HG02938 (cell line): ENCODE results near the gene PER3.

Experiments
- ATAC-seq: cut with Tn5 transposase; IDR thresholded peaks from one replicate; pipeline ENCODE4 v1.9.1; 2021; ENCODE audit warnings: mild to moderate bottlenecking, moderate library complexity; ENCODE audit not compliant: unreplicated experiment

The PER3 gene

GRCh38 chr1:7869136-7869920 is 85.2 kb downstream of the PER3 start:
- no peak for ATAC-seq

GRCh38 chr1:7871136-7871535 is 87.0 kb downstream of the PER3 start:
- no peak for ATAC-seq

- no peak for ATAC-seq
Measured at GRCh38 chr1:7873801-7874795, 90.0 kb downstream of the PER3 start.

GRCh38 chr1:7878027-7878426 is 93.9 kb downstream of the PER3 start:
- no peak for ATAC-seq

- no peak for ATAC-seq
Measured at GRCh38 chr1:7879228-7879627, 95.1 kb downstream of the PER3 start.

- no peak for ATAC-seq
Measured at GRCh38 chr1:7884757-7885156, 100.7 kb downstream of the PER3 start.

GRCh38 chr1:7885513-7886404 is 101.7 kb downstream of the PER3 start:
- no peak for ATAC-seq

- ATAC-seq = no peak
Measured at GRCh38 chr1:7886405-7886745, 102.3 kb downstream of the PER3 start.

GRCh38 chr1:7888248-7889081 is 104.4 kb downstream of the PER3 start:
- ATAC-seq = no peak

- ATAC-seq = no peak
Measured at GRCh38 chr1:7890853-7891252, 106.8 kb downstream of the PER3 start.

- ATAC-seq = no peak
Measured at GRCh38 chr1:7891804-7892203, 107.7 kb downstream of the PER3 start.

GRCh38 chr1:7893529-7894180 is 109.6 kb downstream of the PER3 start:
- no peak for ATAC-seq
